Brain pericyte (primary cell): Measurements from ENCODE around the gene SOX6.
A peak's percentile ranks its signal among the peaks of the same experiment; 100 is the strongest.

ENCODE experiments used
- DNase-seq: peaks from one replicate; pipeline ENCODE4 v3.0.0-alpha.2; 2012; ENCODE audit warnings: low read depth, low spot score

Gene SOX6

GRCh38 chr11:16001044-16001568, 355.2 kb downstream of the SOX6 start:
- no peak for DNase-seq

- no peak for DNase-seq
Measured at GRCh38 chr11:16000065-16000464, 356.3 kb downstream of the SOX6 start.

GRCh38 chr11:15993345-15993744, 363.0 kb downstream of the SOX6 start:
- DNase-seq, result no peak

- no peak for DNase-seq
Measured at GRCh38 chr11:15991215-15991614, 365.1 kb downstream of the SOX6 start.

GRCh38 chr11:15989685-15990084, 366.7 kb downstream of the SOX6 start:
- no peak for DNase-seq

GRCh38 chr11:15988693-15989231, 367.6 kb downstream of the SOX6 start:
- DNase-seq, result no peak

- DNase-seq, result no peak
Measured at GRCh38 chr11:15988016-15988550, 368.3 kb downstream of the SOX6 start.

- DNase-seq, result no peak
Measured at GRCh38 chr11:15987046-15987445, 369.3 kb downstream of the SOX6 start.

- DNase-seq, result no peak
Measured at GRCh38 chr11:15985860-15986139, 370.5 kb downstream of the SOX6 start.

- DNase-seq, result no peak
Measured at GRCh38 chr11:15985127-15985859, 371.1 kb downstream of the SOX6 start.

- DNase-seq, result no peak
Measured at GRCh38 chr11:15981292-15981691, 375.1 kb downstream of the SOX6 start.

- DNase-seq, result no peak
Measured at GRCh38 chr11:15977116-15977515, 379.2 kb downstream of the SOX6 start.

GRCh38 chr11:15976433-15977045, 379.8 kb downstream of the SOX6 start:
- no peak for DNase-seq

- DNase-seq, result no peak
Measured at GRCh38 chr11:15975742-15976141, 380.6 kb downstream of the SOX6 start.

- DNase-seq, result no peak
Measured at GRCh38 chr11:15972838-15973237, 383.5 kb downstream of the SOX6 start.

GRCh38 chr11:15971215-15971546, 385.2 kb downstream of the SOX6 start:
- DNase-seq, result no peak

- DNase-seq, result no peak
Measured at GRCh38 chr11:15970506-15971214, 385.7 kb downstream of the SOX6 start.

GRCh38 chr11:15969701-15970329, 386.5 kb downstream of the SOX6 start:
- no peak for DNase-seq

- DNase-seq, result peak; percentile 50
Measured at GRCh38 chr11:15969281-15969680, 387.1 kb downstream of the SOX6 start.

GRCh38 chr11:15968461-15969130, 387.8 kb downstream of the SOX6 start:
- DNase-seq, result no peak

- no peak for DNase-seq
Measured at GRCh38 chr11:15967966-15968365, 388.4 kb downstream of the SOX6 start.
